Endodermal cell (in vitro differentiated cells): ENCODE measurements around the gene C9orf50. TPM values are rescaled to one million over a fixed set of nuclear protein-coding genes. Genes with fewer than 3 reads are reported as not detected.
A peak's percentile ranks its signal among the peaks of the same experiment; 100 is the strongest.

Experiments used
- DNase-seq: peaks from one replicate; pipeline ENCODE4 v3.0.0-alpha.2; 2017
- H3K27ac ChIP-seq: 2 replicates; pipeline ENCODE4 v1.5.1; 2013; ENCODE audit warnings: mild to moderate bottlenecking, low read depth, low read length, moderate library complexity
- H3K27me3 ChIP-seq: 2 replicates; pipeline ENCODE4 v1.6.1; 2013; ENCODE audit warnings: mild to moderate bottlenecking, low read length, moderate library complexity; ENCODE audit not compliant: insufficient read depth, control insufficient read depth, poor library complexity, severe bottlenecking
- H3K36me3 ChIP-seq: 2 replicates; pipeline ENCODE4 v1.7.0; 2013; ENCODE audit warnings: mild to moderate bottlenecking, low read length, moderate library complexity; ENCODE audit not compliant: control insufficient read depth, insufficient read depth
- H3K4me1 ChIP-seq: one replicate; pipeline ENCODE4 v1.7.0; 2013; ENCODE audit warnings: low read length; ENCODE audit not compliant: control insufficient read depth, insufficient read depth
- H3K4me3 ChIP-seq: 2 replicates; pipeline ENCODE4 v1.5.1; 2013; ENCODE audit warnings: mild to moderate bottlenecking, low read length, moderate library complexity
- H3K9ac ChIP-seq: 2 replicates; pipeline ENCODE4 v1.6.1; 2013; ENCODE audit warnings: mild to moderate bottlenecking, low read length, moderate library complexity; ENCODE audit not compliant: poor library complexity, severe bottlenecking; ENCODE audit errors: extremely low read depth
- H3K9me3 ChIP-seq: 2 replicates; pipeline ENCODE4 v1.6.1; 2013; ENCODE audit warnings: mild to moderate bottlenecking, low read length, moderate library complexity; ENCODE audit not compliant: control insufficient read depth
- H3K27ac Mint-ChIP-seq: 2 replicates; pipeline ENCODE4 v1.8.0; 2020; ENCODE audit warnings: mixed read lengths
- H3K27me3 Mint-ChIP-seq: 2 replicates; pipeline ENCODE4 v1.8.0; 2021; ENCODE audit warnings: mild to moderate bottlenecking, mixed read lengths; ENCODE audit not compliant: insufficient read depth
- H3K36me3 Mint-ChIP-seq: 2 replicates; pipeline ENCODE4 v1.8.0; 2020; ENCODE audit warnings: low read depth, mixed read lengths
- H3K4me1 Mint-ChIP-seq: 2 replicates; pipeline ENCODE4 v1.8.0; 2020; ENCODE audit warnings: mixed read lengths
- H3K4me3 Mint-ChIP-seq: 2 replicates; pipeline ENCODE4 v1.8.0; 2020; ENCODE audit warnings: mild to moderate bottlenecking, moderate library complexity, mixed read lengths
- H3K9me3 Mint-ChIP-seq: 2 replicates; pipeline ENCODE4 v1.8.0; 2020; ENCODE audit warnings: mild to moderate bottlenecking, mixed read lengths
- CTCF ChIP-seq: fragments of 200-600 bp; sonication (generic); conservative IDR thresholded peaks from 2 replicates; pipeline ENCODE4 v1.5.0; 2021; ENCODE audit warnings: antibody characterized with exemption, mild to moderate bottlenecking
- WGBS, 2 experiments: methylation state at CpG; one replicate each; pipeline versions ENCODE4 v1.1.5 to v1.1.7; 2013; ENCODE audit warnings: missing lambda C conversion rate in 2 of 2, mixed read lengths in 1 of 2; ENCODE audit not compliant: insufficient coverage in 1 of 2, insufficient read length in 1 of 2; 5-methylcytosine and 5-hydroxymethylcytosine counted together
- total RNA-seq, 2 donors: library from RNA; stranded (reverse); fragmentation: NEBNext Ultra II Directional in 1 of 2; extraction: Animal tissue kit (Norgen Biotek cat#: 25700) in 1 of 2; gene quantifications; 2 replicates in 1 of 2; 3 replicates in 1 of 2; pipeline ENCODE4 v1.2.1, GENCODE V29; 2021

The C9orf50 gene
- total RNA-seq, 2 donors from 2014 or later: not detected

GRCh38 chr9:129611307-129611800 is 9.5 kb downstream of the C9orf50 start:
- Histone ChIP-seq H3K36me3 (no peaks in the 10 kb centered on the region), H3K9me3 (no peaks in the 10 kb centered on the region), H3K9ac (no peak overlapping the region), H3K27ac (no peak overlapping the region), H3K4me1 (no peaks in the 10 kb centered on the region), H3K4me3 (no peak overlapping the region), H3K27me3 (no peaks in the 10 kb centered on the region)
- H3K27ac Mint-ChIP-seq: no peak overlapping the region
- H3K4me3 Mint-ChIP-seq: peak overlapping the region; percentile 68
- no peaks in the 10 kb centered on the region for H3K9me3 Mint-ChIP-seq
- peaks cover 9% of the 10 kb centered on the region for H3K4me1 Mint-ChIP-seq
- peaks cover 9% of the 10 kb centered on the region for H3K27me3 Mint-ChIP-seq
- DNase-seq: no peak
- TF ChIP-seq CTCF: no peak
- no peaks in the 10 kb centered on the region for H3K36me3 Mint-ChIP-seq
- WGBS, 2 experiments: 34 to 50% methylated on average over 5 to 12 of the region's 12 CpGs

- peak; percentile 92 for TF ChIP-seq CTCF
- H3K9me3 Mint-ChIP-seq: no peaks in the 10 kb centered on the region
- H3K27me3 Mint-ChIP-seq: peaks cover 9% of the 10 kb centered on the region
- peak overlapping the region; percentile 68 for H3K4me3 Mint-ChIP-seq
- H3K4me3 ChIP-seq: peak overlapping the region; percentile 75
- peaks cover 9% of the 10 kb centered on the region for H3K4me1 Mint-ChIP-seq
- 1% methylated on average over 24 to 66 of the region's 66 CpGs for WGBS, 2 experiments
- no peak overlapping the region for H3K9ac ChIP-seq
- H3K9me3 ChIP-seq: no peaks in the 10 kb centered on the region
- no peaks in the 10 kb centered on the region for H3K4me1 ChIP-seq
- no peaks in the 10 kb centered on the region for H3K36me3 ChIP-seq
- H3K27ac ChIP-seq: peak overlapping the region; percentile 72
- no peaks in the 10 kb centered on the region for H3K27me3 ChIP-seq
- peak; percentile 97 for DNase-seq
- no peaks in the 10 kb centered on the region for H3K36me3 Mint-ChIP-seq
- H3K27ac Mint-ChIP-seq: peak overlapping the region; percentile 74
Measured at GRCh38 chr9:129610473-129611306, 10.2 kb downstream of the C9orf50 start.

GRCh38 chr9:129610213-129610472 is 10.8 kb downstream of the C9orf50 start:
- no peak overlapping the region for H3K9ac ChIP-seq

More at GRCh38 chr9:129610213-129610472, 10.8 kb downstream of the C9orf50 start:
- H3K36me3 Mint-ChIP-seq: no peaks in the 10 kb centered on the region
- DNase-seq: no peak
- no peaks in the 10 kb centered on the region for H3K4me1 ChIP-seq
- TF ChIP-seq CTCF: no peak
- WGBS, 2 experiments: 0 to 1% methylated on average over 1 to 23 of the region's 24 CpGs
- H3K27me3 Mint-ChIP-seq: peaks cover 9% of the 10 kb centered on the region
- no peaks in the 10 kb centered on the region for H3K9me3 ChIP-seq
- H3K36me3 ChIP-seq: no peaks in the 10 kb centered on the region
- H3K27ac Mint-ChIP-seq: no peak overlapping the region
- H3K4me1 Mint-ChIP-seq: peaks cover 9% of the 10 kb centered on the region
- H3K27me3 ChIP-seq: no peaks in the 10 kb centered on the region
- H3K9me3 Mint-ChIP-seq: no peaks in the 10 kb centered on the region
- peak overlapping the region; percentile 75 for H3K4me3 ChIP-seq
- peak overlapping the region; percentile 68 for H3K4me3 Mint-ChIP-seq
- peak overlapping the region; percentile 72 for H3K27ac ChIP-seq
